NCI-H187 (cell line): ENCODE measurements around the gene ASL.
A peak's percentile ranks its signal among the peaks of the same experiment; 100 is the strongest.
"Not testable (repeated sequence)": the region's sequence is repeated elsewhere in the genome, so short reads cannot be mapped to it uniquely, and the experiment has no call there.

Source experiments
- DNase-seq, 2 experiments: peaks; one replicate each; lab custom pipeline; 2025; lab: John Stamatoyannopoulos, UW

The ASL gene

DNA sequence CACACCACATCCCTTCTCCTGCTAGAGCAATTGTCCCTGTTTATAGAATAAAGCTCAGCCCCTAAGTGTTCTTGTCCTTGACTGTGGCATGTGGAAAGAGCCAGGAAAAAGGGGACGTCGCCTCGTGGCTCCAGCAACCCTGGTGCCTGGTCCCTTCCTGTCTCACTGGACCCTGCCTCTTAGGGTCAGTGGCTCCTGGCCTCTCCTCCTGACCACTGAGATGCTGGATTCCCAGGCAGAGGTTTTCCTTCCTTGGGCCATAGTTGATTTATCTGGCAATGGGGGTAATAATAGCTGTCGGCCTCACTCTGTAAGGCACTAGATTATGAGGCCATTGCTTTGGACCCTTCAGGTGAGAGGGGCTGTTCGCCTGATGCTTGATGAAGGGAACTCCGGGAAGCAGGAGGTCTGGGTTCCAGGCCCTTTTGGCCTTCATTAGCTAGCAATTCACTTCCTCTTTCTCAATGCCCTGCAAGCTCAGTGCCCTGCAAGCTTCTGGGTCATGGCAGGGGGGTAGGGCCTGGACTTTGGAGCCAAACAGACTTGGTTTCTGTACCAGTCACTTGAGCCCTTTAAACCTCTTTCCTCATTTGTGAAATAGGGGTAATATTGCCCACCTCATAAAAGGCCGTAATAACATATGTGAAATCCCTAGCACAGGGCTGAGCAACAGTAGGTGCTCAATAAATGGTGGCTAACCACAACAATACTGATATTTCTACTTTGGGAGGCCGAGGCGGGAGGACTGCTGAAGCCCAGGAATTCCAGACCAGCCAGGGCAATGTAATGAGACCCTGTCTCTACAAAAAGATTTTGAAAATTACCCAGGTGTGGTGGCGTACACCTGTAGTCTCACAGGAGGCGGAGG lies 1.1 kb downstream of the ASL start:
- no peak for DNase-seq

- DNase-seq: no peak
Measured at GRCh38 chr7:66078067-66078466, 2.4 kb downstream of the ASL start.

DNA sequence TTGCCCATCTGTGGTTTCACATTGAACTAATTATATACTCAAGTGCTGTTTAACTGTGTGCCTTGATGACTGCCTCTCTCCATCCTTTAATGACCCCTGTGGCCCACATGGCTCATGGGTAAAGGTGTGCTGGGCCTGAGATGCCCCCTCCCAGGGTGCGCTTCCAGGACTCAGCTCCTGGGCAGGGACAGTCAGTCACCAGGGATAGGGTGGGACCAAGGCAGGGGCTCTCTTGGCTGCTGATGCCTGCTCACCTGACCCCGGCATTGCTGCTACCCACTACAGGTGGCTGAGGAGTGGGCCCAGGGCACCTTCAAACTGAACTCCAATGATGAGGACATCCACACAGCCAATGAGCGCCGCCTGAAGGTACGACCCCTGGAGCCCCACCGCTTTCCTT lies 6.5 kb downstream of the ASL start:
- DNase-seq: no peak

GRCh38 chr7:66082886-66083415 lies 7.3 kb downstream of the ASL start:
- DNase-seq: no peak

GRCh38 chr7:66083677-66084076 lies 8.1 kb downstream of the ASL start:
- no peak for DNase-seq

DNA sequence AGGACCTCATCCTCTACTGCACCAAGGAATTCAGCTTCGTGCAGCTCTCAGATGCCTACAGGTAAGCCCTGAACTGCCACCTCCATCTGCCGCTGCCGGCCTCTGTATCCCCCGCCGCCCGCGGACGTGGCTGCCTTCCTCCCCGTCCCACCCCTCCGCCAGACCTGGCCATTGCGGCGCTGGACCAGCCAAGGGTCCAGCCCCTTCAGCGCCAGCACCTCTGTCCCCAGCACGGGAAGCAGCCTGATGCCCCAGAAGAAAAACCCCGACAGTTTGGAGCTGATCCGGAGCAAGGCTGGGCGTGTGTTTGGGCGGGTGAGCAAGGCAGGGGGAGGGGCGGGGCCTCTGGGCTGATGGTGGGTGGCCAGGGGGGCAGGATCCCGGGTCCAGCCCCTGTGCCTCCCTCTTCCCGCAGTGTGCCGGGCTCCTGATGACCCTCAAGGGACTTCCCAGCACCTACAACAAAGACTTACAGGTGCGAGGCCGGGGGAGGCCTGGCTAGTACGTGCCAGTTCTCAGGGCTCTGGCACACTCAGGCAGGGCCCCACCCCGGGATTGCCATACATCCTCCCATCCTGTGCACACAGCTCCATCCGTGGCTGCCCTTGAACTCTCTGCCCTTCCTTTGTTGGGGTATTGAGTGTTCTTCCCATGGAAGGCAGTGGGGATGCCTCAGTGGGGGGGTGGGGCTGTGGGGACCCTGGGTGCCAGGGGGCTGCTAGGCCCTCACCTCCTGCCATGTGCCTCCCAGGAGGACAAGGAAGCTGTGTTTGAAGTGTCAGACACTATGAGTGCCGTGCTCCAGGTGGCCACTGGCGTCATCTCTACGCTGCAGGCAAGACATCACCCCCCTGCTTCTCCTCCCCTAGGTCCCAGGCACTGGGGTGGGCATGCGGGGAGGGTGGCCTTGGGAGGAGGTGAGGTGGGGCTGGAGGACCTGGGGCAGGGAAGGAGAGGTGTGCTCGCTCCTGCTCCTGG lies 13.5 kb downstream of the ASL start:
- no peak for DNase-seq

DNA sequence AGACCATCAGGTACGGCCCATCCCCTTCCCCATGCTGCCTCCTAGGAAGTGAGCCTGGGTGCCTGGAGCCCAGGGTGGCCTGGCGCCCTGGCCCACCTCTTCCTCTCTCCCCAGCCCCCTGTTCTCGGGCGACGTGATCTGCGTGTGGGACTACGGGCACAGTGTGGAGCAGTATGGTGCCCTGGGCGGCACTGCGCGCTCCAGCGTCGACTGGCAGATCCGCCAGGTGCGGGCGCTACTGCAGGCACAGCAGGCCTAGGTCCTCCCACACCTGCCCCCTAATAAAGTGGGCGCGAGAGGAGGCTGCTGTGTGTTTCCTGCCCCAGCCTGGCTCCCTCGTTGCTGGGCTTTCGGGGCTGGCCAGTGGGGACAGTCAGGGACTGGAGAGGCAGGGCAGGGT lies 17.0 kb downstream of the ASL start:
- no peak for DNase-seq

GRCh38 chr7:66095010-66095409 lies 19.4 kb downstream of the ASL start:
- DNase-seq: no peak

- DNase-seq: no peak
Measured at GRCh38 chr7:66099232-66099550, 23.6 kb downstream of the ASL start.

- peak in 1 of 2 experiments; percentile 55 for DNase-seq
Measured at GRCh38 chr7:66099551-66100407, 24.2 kb downstream of the ASL start.

DNA sequence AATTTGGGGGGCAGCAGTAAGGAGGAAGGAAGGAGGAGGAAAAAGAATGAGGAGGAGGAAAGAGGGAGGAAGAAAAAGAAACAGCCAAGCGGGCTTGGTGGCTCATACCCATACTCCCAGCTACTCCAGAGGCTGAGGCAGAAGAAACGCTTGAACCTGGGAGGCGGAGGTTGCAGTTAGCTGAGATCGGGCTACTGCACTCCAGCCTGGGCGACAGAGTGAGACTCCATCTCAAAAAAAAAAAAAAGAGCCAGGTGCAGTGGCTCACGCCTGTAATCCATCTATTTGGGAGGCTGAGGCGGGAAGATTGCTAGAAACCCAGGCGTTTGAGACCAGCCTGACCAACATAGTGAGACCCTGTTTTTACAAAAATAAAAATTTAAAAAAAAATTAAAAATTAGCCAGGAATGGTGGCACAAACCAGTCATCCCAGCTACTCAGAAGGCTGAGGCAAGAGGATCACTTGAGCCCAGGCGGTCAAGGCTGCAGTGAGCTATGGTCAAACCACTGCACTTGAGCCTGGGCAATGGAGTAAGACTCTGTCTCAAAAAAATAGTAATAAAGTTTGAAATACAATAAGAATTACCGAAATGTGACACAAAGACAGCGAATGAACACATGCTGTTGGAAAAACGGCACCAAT lies 24.9 kb downstream of the ASL start:
- DNase-seq: no peak

DNA sequence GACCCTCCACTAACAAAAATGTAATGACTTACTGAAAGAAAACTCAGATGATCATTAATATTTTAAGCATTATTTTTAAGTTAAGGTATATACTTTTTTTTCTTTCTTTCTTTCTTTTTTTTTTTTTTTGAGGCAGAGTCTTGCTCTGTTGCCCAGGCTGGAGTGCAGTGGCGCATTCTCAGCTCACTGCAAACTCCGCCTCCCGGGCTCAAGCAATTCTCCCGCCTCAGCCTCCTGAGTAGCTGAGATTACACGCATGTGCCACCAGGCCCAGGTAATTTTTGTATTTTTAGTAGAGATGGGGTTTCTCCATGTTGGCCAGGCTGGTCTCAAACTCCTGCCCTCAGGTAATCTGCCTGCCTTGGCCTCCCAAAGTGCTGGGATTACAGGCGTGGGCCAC lies 26.5 kb downstream of the ASL start:
- DNase-seq: not testable (repeated sequence)

DNA sequence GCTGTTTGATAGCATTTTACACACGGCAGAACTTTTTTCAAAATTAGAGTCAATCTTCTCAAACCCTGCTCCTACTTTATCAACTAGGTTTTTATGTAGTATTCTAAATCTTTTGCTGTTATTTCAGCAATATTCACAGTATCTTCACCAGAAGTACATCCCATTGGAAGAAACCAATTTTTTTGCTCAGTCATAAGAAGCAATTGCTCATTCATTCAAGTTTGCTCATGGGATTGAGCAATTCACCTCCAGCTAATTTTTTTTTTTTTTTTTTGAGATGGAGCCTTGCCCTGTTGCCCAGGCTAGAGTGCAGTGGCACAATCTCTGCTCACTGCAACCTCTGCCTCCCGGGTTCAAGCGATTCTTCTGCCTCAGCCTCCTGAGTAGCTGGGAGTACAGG lies 28.4 kb downstream of the ASL start:
- not testable (repeated sequence) for DNase-seq

DNA sequence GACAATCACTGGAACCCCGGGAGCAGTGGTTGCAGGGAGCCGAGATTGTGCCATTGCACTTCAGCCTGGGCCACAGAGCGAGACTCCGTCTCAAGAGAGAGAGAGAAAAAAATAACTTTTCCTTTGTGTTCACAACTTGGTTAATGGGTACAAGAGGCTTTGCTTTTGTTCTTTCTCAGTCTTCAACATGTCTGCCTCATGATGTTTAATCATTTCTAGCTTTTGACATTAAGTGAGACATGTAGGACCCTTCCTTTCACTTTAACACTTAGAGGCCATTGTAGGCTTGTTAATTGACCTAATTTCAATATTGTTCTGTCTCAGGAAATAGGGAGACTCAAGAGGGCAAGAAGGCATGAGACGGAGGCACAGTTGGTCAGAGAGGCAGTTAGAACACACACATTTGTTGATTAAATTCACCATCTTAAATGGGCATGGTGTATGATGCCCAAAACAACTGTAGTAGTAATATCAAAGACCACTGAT lies 29.7 kb downstream of the ASL start:
- no peak for DNase-seq

- DNase-seq: not testable (repeated sequence)
Measured at GRCh38 chr7:66108410-66108809, 32.8 kb downstream of the ASL start.

DNA sequence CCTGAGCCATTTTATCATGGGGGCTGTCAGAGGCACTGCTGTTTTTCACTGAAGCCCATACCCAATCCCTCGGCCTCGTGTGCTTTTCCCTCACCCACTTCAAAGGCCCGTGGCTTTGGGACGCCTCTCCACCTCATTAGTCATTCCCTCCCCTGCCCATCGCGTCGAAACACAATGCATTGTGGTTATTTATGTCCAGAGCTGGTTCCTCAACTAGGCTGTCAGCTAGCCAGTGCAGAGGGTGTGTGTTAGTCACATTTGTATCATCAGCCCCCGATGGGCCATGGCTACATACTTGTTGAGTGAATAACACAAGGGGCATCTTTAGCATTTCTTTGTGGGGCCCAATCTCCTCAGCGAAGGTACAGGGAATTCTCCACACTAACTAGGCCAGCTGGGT lies 35.2 kb downstream of the ASL start:
- no peak for DNase-seq

DNA sequence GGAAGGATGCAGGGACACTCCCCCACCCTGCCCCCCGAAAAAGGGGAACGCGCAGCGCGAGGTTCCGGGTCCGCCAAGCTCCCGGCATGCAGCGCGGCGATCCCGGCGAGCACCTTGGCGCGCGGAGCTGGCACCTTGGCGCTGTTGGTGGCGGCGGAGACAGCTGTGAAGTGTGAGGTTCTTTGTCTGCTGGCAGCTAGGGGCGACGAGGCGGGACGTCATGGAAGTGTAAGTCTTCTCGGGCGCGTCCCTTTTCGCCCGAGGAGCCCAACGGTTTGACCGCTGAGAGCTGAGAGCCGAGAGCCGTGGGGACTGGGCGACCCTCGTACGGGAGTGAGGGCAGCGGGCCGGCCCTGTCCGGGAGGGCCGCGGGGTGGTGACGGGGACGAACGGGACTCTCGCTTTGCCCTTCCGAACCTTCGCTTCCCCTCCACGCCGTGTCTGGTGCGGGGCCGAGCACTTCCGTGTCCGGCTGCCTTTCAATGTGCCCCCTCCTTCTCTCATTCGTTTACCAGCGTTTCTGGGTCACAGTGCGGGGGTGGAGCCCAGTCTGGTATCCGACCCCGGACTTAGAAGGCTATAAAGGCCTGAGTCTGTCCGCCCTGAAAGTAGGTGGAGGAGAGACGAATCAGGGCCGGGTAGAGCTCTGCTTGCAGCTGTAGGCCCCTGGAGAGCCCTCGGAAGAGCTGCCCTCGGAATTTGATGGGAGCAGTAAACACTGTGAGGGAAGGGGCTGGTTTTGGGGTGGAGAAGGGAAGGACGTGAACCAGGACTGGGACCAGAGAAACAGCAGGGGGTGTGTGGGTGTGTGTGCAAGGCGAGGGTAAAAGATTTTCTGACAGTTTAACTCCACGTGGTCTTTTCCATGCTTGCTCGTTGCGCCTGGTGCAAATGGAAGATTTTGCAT lies 39.4 kb downstream of the ASL start, which contains the start of gene CRCP:
TSS of gene CRCP (plus strand) at position 105 of the 907 bp plus-strand sequence. CDS start at position 221, 116 bp downstream.
- peak; percentile 59 to 85 for DNase-seq

- not testable (repeated sequence) for DNase-seq
Measured at GRCh38 chr7:66116680-66117420, 41.2 kb downstream of the ASL start.

- DNase-seq: no peak
Measured at GRCh38 chr7:66118603-66119002, 43.0 kb downstream of the ASL start.
